Neutrophil (primary cell): ENCODE results near the gene DAB1.

Experiments used
- H3K27ac ChIP-seq: fragments of 200-600 bp; sonication (generic); 2 replicates; pipeline ENCODE4 v1.5.1; 2016; ENCODE audit warnings: mild to moderate bottlenecking, moderate library complexity
- H3K27me3 ChIP-seq: fragments of 200-600 bp; sonication (generic); 2 replicates; pipeline ENCODE4 v1.6.0; 2016; ENCODE audit warnings: mild to moderate bottlenecking
- H3K36me3 ChIP-seq: fragments of 200-600 bp; sonication (generic); 2 replicates; pipeline ENCODE4 v1.5.1; 2017
- H3K4me1 ChIP-seq, 2 experiments: fragments of 200-600 bp in 1 of 2; sonication (generic) in 1 of 2; 1 replicate in 1 of 2; 2 replicates in 1 of 2; pipeline versions ENCODE4 v1.5.1 to v1.6.1; 2013 to 2016; ENCODE audit warnings: low read depth in 1 of 2, low read length in 1 of 2, mild to moderate bottlenecking in 1 of 2, moderate library complexity in 1 of 2; ENCODE audit not compliant: control insufficient read depth in 1 of 2, insufficient read depth in 1 of 2
- H3K4me3 ChIP-seq, 2 experiments: fragments of 200-600 bp in 1 of 2; sonication (generic) in 1 of 2; 1 replicate in 1 of 2; 2 replicates in 1 of 2; pipeline ENCODE4 v1.5.1; 2013 to 2016; ENCODE audit warnings: low read depth in 1 of 2, low read length in 1 of 2, mild to moderate bottlenecking in 1 of 2, moderate library complexity in 1 of 2
- H3K9me3 ChIP-seq: fragments of 200-600 bp; sonication (generic); 2 replicates; pipeline ENCODE4 v1.5.1; 2016
- TF ChIP-seq, protein P1 (sequence below): fragments of 200-600 bp; sonication (generic); IDR thresholded peaks from 2 replicates; pipeline ENCODE4 v1.5.1; 2016; ENCODE audit warnings: antibody characterized with exemption

DAB1 gene

DNA sequence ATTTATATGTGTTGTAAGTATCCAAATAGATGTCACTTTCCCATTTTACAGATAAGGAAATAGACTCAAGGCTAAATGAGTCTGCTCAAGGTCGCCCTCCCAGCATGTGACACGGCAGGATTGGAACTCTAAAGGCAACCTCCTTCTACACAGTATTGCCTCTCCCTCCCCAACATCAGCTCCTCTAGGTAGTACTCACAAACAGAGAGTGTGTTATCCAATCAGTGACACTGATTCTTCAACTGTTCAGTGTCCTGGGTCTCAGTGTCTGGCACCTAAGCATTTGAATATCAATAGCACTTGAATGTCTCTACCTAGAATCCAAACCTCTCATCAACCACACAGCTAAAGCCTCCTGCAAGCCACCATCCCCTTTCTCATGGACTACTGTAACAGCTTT is 87.1 kb downstream of the DAB1 start:
- Histone ChIP-seq H3K36me3 (no peaks in the 10 kb centered on the region), H3K4me1 (no peaks in the 10 kb centered on the region), H3K9me3 (no peaks in the 10 kb centered on the region), H3K27ac (no peak overlapping the region), H3K4me3 (no peak overlapping the region), H3K27me3 (no peaks in the 10 kb centered on the region)
- TF ChIP-seq, protein P1, sequence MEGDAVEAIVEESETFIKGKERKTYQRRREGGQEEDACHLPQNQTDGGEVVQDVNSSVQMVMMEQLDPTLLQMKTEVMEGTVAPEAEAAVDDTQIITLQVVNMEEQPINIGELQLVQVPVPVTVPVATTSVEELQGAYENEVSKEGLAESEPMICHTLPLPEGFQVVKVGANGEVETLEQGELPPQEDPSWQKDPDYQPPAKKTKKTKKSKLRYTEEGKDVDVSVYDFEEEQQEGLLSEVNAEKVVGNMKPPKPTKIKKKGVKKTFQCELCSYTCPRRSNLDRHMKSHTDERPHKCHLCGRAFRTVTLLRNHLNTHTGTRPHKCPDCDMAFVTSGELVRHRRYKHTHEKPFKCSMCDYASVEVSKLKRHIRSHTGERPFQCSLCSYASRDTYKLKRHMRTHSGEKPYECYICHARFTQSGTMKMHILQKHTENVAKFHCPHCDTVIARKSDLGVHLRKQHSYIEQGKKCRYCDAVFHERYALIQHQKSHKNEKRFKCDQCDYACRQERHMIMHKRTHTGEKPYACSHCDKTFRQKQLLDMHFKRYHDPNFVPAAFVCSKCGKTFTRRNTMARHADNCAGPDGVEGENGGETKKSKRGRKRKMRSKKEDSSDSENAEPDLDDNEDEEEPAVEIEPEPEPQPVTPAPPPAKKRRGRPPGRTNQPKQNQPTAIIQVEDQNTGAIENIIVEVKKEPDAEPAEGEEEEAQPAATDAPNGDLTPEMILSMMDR = no peak

DNA sequence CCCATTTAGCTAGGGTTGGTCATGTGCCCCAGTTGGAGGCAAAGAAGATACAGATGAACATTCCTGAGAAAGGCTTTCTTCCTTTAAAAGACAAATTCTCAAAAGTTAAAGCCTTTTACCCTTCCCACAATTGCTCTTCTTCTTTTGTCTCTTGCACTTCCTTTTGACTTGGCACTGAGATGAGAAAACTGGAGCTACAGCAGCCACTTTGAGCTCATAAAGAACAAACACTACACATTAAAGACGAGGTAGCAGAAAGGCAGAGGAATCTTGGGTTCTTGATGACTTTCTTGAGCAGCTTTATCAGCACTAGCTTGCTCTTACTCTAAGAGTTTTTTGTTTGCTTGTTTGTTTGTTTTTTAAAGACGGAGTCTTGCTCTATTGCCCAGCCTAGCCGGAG is 92.2 kb downstream of the DAB1 start:
- Histone ChIP-seq H3K4me1 (no peaks in the 10 kb centered on the region), H3K27me3 (no peaks in the 10 kb centered on the region), H3K4me3 (no peak overlapping the region), H3K9me3 (no peaks in the 10 kb centered on the region), H3K27ac (no peak overlapping the region), H3K36me3 (no peaks in the 10 kb centered on the region)
- TF ChIP-seq, protein P1 = no peak

DNA sequence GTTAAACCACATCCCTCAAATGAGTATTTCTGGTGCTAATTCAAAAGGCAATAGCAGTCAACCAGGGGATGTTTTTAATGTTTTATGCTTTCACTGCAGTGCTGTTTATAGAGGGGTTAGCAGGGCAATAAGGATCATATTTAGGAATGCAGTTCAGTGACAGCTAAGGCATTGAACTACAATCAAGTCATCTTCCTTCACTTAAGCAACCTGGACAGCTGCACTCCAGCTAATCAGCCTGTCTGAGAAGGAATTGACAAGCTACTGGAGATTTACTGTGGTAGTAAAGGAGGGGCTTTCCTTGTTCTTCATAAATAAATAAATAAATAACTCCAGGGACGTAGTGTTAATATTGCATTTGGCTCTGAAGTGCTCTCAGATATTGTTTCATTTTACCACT is 93.9 kb downstream of the DAB1 start:
- Histone ChIP-seq H3K9me3 (no peaks in the 10 kb centered on the region), H3K36me3 (no peaks in the 10 kb centered on the region), H3K4me1 (no peaks in the 10 kb centered on the region), H3K27me3 (no peaks in the 10 kb centered on the region), H3K4me3 (no peak overlapping the region), H3K27ac (no peak overlapping the region)
- TF ChIP-seq, protein P1 = no peak

DNA sequence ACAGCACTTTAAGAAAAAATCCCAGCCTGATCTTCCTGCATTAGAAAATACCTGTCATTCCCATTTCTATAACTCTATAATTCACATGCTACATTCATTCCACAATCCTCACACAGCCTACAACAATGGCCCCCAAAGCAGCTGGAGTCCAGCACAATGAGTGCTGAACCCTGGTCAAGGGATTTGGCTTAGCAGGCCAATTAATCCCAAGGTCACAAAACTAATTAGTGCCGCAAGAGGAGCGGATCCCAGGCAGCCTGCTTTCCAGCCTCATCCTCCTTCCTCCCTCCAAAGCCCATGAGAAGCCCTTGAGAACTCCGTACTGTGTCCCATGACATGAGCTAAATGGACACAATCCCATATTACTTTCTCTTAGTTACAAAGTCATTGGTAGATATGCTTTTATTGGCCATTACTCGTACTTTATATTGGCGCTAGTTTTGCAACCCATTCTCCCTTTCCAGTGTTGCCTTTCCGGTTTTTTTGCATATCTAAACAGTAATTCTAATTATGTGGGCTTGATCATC is 94.8 kb downstream of the DAB1 start:
- TF ChIP-seq, protein P1 = no peak
- Histone ChIP-seq H3K4me3 (no peak overlapping the region), H3K9me3 (no peaks in the 10 kb centered on the region), H3K27me3 (no peaks in the 10 kb centered on the region), H3K36me3 (no peaks in the 10 kb centered on the region), H3K4me1 (no peaks in the 10 kb centered on the region), H3K27ac (no peak overlapping the region)

DNA sequence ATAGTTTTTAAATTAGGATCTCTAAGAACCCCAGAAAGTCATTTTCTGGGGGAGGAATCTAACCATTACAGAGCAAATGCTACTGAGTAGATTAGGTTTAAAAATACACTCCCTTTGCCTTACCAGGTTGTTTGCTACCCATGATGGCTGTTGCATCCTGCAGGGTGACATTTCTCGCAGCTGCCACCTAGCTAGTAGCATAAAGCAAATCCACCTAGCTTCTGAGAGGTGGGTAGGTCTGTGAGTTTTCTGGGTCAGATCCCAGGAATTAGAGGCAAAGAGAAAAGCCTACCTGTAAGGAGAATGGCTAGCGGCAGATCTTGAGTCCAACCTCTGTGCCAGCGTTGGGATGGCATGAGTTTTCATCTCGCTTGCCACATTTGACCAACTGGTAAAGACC is 95.9 kb downstream of the DAB1 start:
- Histone ChIP-seq H3K9me3 (no peaks in the 10 kb centered on the region), H3K36me3 (no peaks in the 10 kb centered on the region), H3K27me3 (no peaks in the 10 kb centered on the region), H3K4me3 (no peak overlapping the region), H3K4me1 (no peaks in the 10 kb centered on the region), H3K27ac (no peak overlapping the region)
- TF ChIP-seq, protein P1 = no peak

DNA sequence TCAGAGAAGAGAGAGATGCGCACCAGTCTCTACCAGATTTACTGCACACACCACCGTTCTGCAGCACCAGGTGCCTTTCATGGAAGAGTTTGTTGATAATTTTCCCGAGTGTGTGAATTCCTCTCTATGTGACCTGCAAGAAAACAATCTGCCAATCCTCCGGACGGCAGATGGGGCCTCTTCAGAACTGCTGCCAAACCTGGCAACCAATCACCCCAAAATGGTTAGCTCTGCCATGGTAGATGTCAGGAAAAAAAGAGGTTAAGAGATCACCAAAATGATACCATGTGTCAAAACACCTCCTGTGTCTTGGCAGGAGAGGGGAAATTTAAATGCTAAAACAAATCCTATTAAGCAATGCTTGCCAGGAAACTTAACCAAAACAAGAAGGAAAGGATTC is 96.5 kb downstream of the DAB1 start:
- TF ChIP-seq, protein P1 = no peak
- Histone ChIP-seq H3K27me3 (no peaks in the 10 kb centered on the region), H3K9me3 (no peaks in the 10 kb centered on the region), H3K4me3 (no peak overlapping the region), H3K27ac (no peak overlapping the region), H3K36me3 (no peaks in the 10 kb centered on the region), H3K4me1 (no peaks in the 10 kb centered on the region)
